HepG2 (cell line): Measurements from ENCODE around the gene C22orf39. TPM values are rescaled to one million over a fixed set of nuclear protein-coding genes. Genes with fewer than 3 reads are reported as not detected.
A peak's percentile ranks its signal among the peaks of the same experiment; 100 is the strongest.

Experiments used
- ATAC-seq: fragments of 200-7000 bp; cut with Tn5 transposase; 3 replicates; pipeline ENCODE4 v1.9.1; 2020; ENCODE audit warnings: mild to moderate bottlenecking, moderate library complexity
- BruUV-seq: library from RNA; stranded (reverse); fragments of 400-500 nt; replicated peaks from 2 replicates; lab custom pipeline; 2021; lab: Mats Ljungman, UMichigan
- CTCF ChIA-PET: fragments of 300-600 bp; formaldehyde crosslinking; extraction: SDS; loops from one replicate; lab custom pipeline; 2021; ENCODE audit warnings: low total read pairs, inconsistent platforms, low intra/inter-chr PET ratio; lab: Yijun Ruan, JAX
- POLR2A ChIA-PET: fragments of 350-600 bp; sonication (Branson Sonifier 250); formaldehyde crosslinking; loops from one replicate; lab custom pipeline; 2020; ENCODE audit warnings: antibody characterized with exemption, inconsistent platforms; lab: Yijun Ruan, JAX
- DNase-seq: peaks from one replicate; pipeline ENCODE4 v3.0.0-alpha.2; 2015; ENCODE audit warnings: low spot score
- FAIRE-seq: peaks from 3 replicates; lab custom pipeline; 2011; peaks lifted over from hg19 to GRCh38; lab: Jason Lieb, UNC
- H2AFZ ChIP-seq: one replicate; pipeline ENCODE4 v1.6.1; 2011; ENCODE audit warnings: low read length, inconsistent platforms
- H3K27ac ChIP-seq: fragments of 300-600 bp; 3 replicates; pipeline ENCODE4 v1.8.0; 2011; ENCODE audit warnings: mixed run types, mild to moderate bottlenecking, mixed read lengths, low read length, inconsistent platforms; ENCODE audit not compliant: insufficient read depth; ENCODE audit errors: extremely low read length
- H3K27me3 ChIP-seq, 2 experiments: fragments of 200-600 bp in 1 of 2; 2 replicates in 1 of 2; 3 replicates in 1 of 2; pipeline versions ENCODE4 v1.6.0 to v1.8.0; 2011; ENCODE audit warnings: low read length in 2 of 2, mild to moderate bottlenecking in 2 of 2, moderate library complexity in 2 of 2, inconsistent platforms in 1 of 2; ENCODE audit not compliant: insufficient read depth in 2 of 2, control insufficient read depth in 1 of 2
- H3K36me3 ChIP-seq, 2 experiments: fragments of 200-600 bp in 1 of 2; replicated peaks in 1 of 2; 2 replicates in 1 of 2; 3 replicates in 1 of 2; pipeline versions ENCODE4 v1.5.1 to v1.8.0; 2011; ENCODE audit warnings: low read length in 2 of 2, inconsistent platforms in 1 of 2; ENCODE audit not compliant: insufficient read depth in 2 of 2, control insufficient read depth in 1 of 2
- H3K4me1 ChIP-seq: 2 replicates; pipeline ENCODE4 v1.5.1; 2012; ENCODE audit warnings: low read length, inconsistent platforms; ENCODE audit not compliant: insufficient read depth
- H3K4me2 ChIP-seq: 2 replicates; pipeline ENCODE4 v1.6.0; 2011; ENCODE audit warnings: low read depth, low read length, inconsistent platforms
- H3K4me3 ChIP-seq, 3 experiments: fragments of 200-600 bp in 1 of 3; sonication (generic), shearing (Covaris generic) in 1 of 3; replicated peaks in 1 of 3; 2 replicates each; pipeline ENCODE4 v1.5.1; 2011 to 2016; ENCODE audit warnings: low read length in 3 of 3, inconsistent platforms in 2 of 3, low read depth in 2 of 3, mild to moderate bottlenecking in 2 of 3, control low read depth in 1 of 3, mixed read lengths in 1 of 3; ENCODE audit not compliant: insufficient read depth in 1 of 3
- H3K79me2 ChIP-seq: one replicate; pipeline ENCODE4 v1.6.1; 2011; ENCODE audit warnings: low read length, inconsistent platforms; ENCODE audit not compliant: insufficient read depth
- H3K9ac ChIP-seq: 2 replicates; pipeline ENCODE4 v1.6.0; 2011; ENCODE audit warnings: mild to moderate bottlenecking, low read depth, low read length, inconsistent platforms; ENCODE audit not compliant: insufficient read depth
- H3K9me3 ChIP-seq: 2 replicates; pipeline ENCODE4 v1.5.1; 2012; ENCODE audit warnings: mild to moderate bottlenecking, low read length
- H4K20me1 ChIP-seq: 2 replicates; pipeline ENCODE4 v1.6.0; 2011; ENCODE audit warnings: inconsistent platforms, mild to moderate bottlenecking, low read length, moderate library complexity; ENCODE audit not compliant: insufficient read depth
- HINFP ChIP-seq: sonication (generic); formaldehyde crosslinking; IDR thresholded peaks from 2 replicates; pipeline ENCODE4 v1.4.0; 2020; ENCODE audit warnings: low read depth, mild to moderate bottlenecking, missing genetic modification reagents
- JDP2 ChIP-seq: sonication (generic); formaldehyde crosslinking; IDR thresholded peaks from 2 replicates; pipeline ENCODE4 v1.8.1; 2022; ENCODE audit warnings: missing genetic modification reagents, borderline replicate concordance
- MAZ ChIP-seq, 2 experiments: sonication (generic) in 1 of 2; formaldehyde crosslinking in 1 of 2; IDR thresholded peaks; 2 replicates each; pipeline versions ENCODE4 v1.5.0 to v1.6.1; 2012 to 2020; ENCODE audit warnings: low read depth in 2 of 2, mild to moderate bottlenecking in 2 of 2, borderline replicate concordance in 1 of 2, improper control_type of control experiment in 1 of 2, low read length in 1 of 2, missing genetic modification reagents in 1 of 2, moderate library complexity in 1 of 2
- REPIN1 ChIP-seq: sonication (generic); formaldehyde crosslinking; IDR thresholded peaks from 2 replicates; pipeline ENCODE4 v1.8.0; 2022; ENCODE audit warnings: missing genetic modification reagents, low read depth, mild to moderate bottlenecking, borderline replicate concordance
- TRIM22 ChIP-seq: fragments of 450-650 bp; IDR thresholded peaks from 2 replicates; pipeline ENCODE4 v1.6.1; 2017
- TRIM24 ChIP-seq: sonication (generic); formaldehyde crosslinking; IDR thresholded peaks from 2 replicates; pipeline ENCODE4 v1.8.0; 2022; ENCODE audit warnings: mild to moderate bottlenecking, missing genetic modification reagents
- ZIK1 ChIP-seq: sonication (generic); formaldehyde crosslinking; IDR thresholded peaks from 2 replicates; pipeline ENCODE4 v1.5.0; 2020; ENCODE audit warnings: mild to moderate bottlenecking, low read depth, missing genetic modification reagents, borderline replicate concordance
- ZMYM2 ChIP-seq: sonication (generic); formaldehyde crosslinking; IDR thresholded peaks from 2 replicates; pipeline ENCODE4 v1.8.0; 2022; ENCODE audit warnings: mild to moderate bottlenecking, missing genetic modification reagents
- ZNF207 ChIP-seq: fragments of 450-650 bp; IDR thresholded peaks from 2 replicates; pipeline ENCODE4 v1.6.1; 2016; ENCODE audit warnings: antibody characterized with exemption, borderline replicate concordance
- ZNF232 ChIP-seq: sonication (generic); formaldehyde crosslinking; IDR thresholded peaks from 2 replicates; pipeline ENCODE4 v1.4.0; 2020; ENCODE audit warnings: missing genetic modification reagents, borderline replicate concordance
- ZNF251 ChIP-seq: sonication (generic); formaldehyde crosslinking; IDR thresholded peaks from 2 replicates; pipeline ENCODE4 v1.9.0; 2021; ENCODE audit warnings: mild to moderate bottlenecking, missing genetic modification reagents
- ZNF503 ChIP-seq: sonication (generic); formaldehyde crosslinking; IDR thresholded peaks from 2 replicates; pipeline ENCODE4 v1.4.0; 2020; ENCODE audit warnings: missing genetic modification reagents
- ZNF616 ChIP-seq: sonication (generic); formaldehyde crosslinking; IDR thresholded peaks from 2 replicates; pipeline ENCODE4 v1.5.0; 2020; ENCODE audit warnings: low read depth, mild to moderate bottlenecking, missing genetic modification reagents
- ZNF619 ChIP-seq: sonication (generic); formaldehyde crosslinking; IDR thresholded peaks from 2 replicates; pipeline ENCODE4 v1.4.0; 2020; ENCODE audit warnings: mild to moderate bottlenecking, missing genetic modification reagents
- ZNF777 ChIP-seq: sonication (generic); formaldehyde crosslinking; IDR thresholded peaks from 2 replicates; pipeline ENCODE4 v1.4.0; 2020; ENCODE audit warnings: missing genetic modification reagents
- ZNF792 ChIP-seq: IDR thresholded peaks from 2 replicates; pipeline ENCODE4 v1.6.1; 2016
- WGBS: methylation state at CpG from one replicate; pipeline ENCODE4 v1.1.6; 2017; ENCODE audit warnings: low lambda C conversion rate; 5-methylcytosine and 5-hydroxymethylcytosine counted together
- in situ Hi-C: cut with HindIII; loops from 2 replicates; pipeline ENCODE4 v1.10.0; 2017; ENCODE audit warnings: low pct_unique_long_range_greater_than_20kb; ENCODE audit not compliant: extremely low pct_ligation_motif_present
- intact Hi-C: fragments of 100-400 bp; cut with micrococcal nuclease; formaldehyde crosslinking; loops from one replicate; pipeline ENCODE4 v1.10.0; 2022; ENCODE audit not compliant: unreplicated experiment
- polyA plus RNA-seq, 8 experiments: library from polyadenylated mRNA; depleted of rRNA in 3 of 8; stranded (reverse) in 7 of 8; unstranded in 1 of 8; fragments of >200 nt; fragmentation: Illumina TruSeq in 4 of 8; extraction: Trizol in 4 of 8; gene quantifications; 2 replicates each; pipeline versions ENCODE4 v1.2.1 to v1.2.3, GENCODE V29; 2011 to 2016; ENCODE audit warnings: low read depth in 4 of 8, missing spikeins in 1 of 8, mixed read lengths in 1 of 8; ENCODE audit not compliant: insufficient read depth in 1 of 8
- total RNA-seq, 5 experiments: library from RNA; depleted of rRNA; stranded (reverse); fragments of >200 nt; fragmentation: Illumina TruSeq; extraction: Trizol; gene quantifications; 2 replicates each; pipeline ENCODE4 v1.2.3, GENCODE V29; 2016; ENCODE audit warnings: low read depth in 1 of 5
- TF ChIP-seq, protein P1 (sequence below): sonication (generic); formaldehyde crosslinking; IDR thresholded peaks from 2 replicates; pipeline ENCODE4 v1.8.0; 2022; ENCODE audit warnings: missing genetic modification reagents, mild to moderate bottlenecking, borderline replicate concordance

The C22orf39 gene
- total and polyA plus RNA-seq, 2 of the 13 experiments (the other 11 are each of a cell fraction or from before 2014, with no cell fraction given) = 23.4 to 26.4 TPM

DNA sequence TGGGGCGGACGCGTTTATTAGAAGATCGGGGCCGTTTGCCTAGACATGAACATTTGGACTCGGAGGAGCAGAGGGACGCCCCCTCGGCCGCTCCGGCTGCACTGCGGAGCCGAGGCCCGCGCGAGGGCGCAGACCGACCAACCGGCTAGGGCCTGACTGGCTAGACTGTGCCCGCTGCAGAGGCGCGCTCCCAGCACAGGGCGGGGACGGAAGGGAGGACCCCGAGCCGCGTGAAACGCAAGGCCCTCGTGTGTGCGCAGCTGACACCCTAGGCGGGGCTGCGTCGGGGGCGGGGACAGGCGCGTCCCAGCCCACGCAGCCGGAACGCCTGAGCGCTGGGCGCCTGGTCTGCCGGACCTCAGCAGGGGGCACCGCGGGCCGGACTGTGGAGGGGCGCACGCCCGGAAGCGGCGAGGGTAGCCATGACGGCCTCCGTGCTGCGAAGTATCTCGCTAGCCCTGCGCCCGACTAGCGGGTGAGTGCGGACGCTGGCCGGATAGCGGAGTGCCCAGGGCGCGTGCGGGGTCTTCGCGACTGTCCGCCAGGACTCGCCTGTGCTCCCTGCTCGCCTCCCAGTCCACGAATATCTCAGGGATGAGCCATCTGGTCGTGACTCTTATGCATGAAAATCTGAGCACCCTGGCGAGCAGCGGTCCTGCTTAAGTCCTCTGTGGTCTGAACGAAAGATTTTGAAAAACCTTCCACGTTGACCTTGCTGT, 15.2 kb downstream of the C22orf39 start, which contains the start of gene MRPL40:
Gene MRPL40, plus strand, starts transcription at position 413 of the 719 bp plus-strand sequence. Its CDS starts 10 bp downstream, at position 423.
- DNase-seq (peak; percentile 86), FAIRE-seq (peak; percentile 64), ATAC-seq (peak; percentile 92)
- H3K4me1 ChIP-seq = peaks cover 38% of the 10 kb centered on the region
- peaks cover 29% of the 10 kb centered on the region for H4K20me1 ChIP-seq
- BruUV-seq = no TSS peak
- H3K4me2 ChIP-seq = peak within 1 kb of the TSS; percentile 79
- no peaks in the 10 kb centered on the region; a peak in 1 of 5 replicates for H3K27me3 ChIP-seq
- peak within 1 kb of the TSS; percentile 86 to 91 (median 88) for H3K4me3 ChIP-seq
- no peak within 1 kb of the TSS for H2AFZ ChIP-seq
- H3K36me3 ChIP-seq = peaks cover 1 to 25% of the 10 kb centered on the region in 2 experiments; a peak in 4 of 5 replicates
- in situ Hi-C loops = no loop called here
- intact Hi-C loops = loop anchor here (2.0 to 5.0 kb wide), 2 partner anchors 15 to 255 kb away; partner anchors contain the start of genes C22orf39 and SLC25A1
- ChIA-PET CTCF (no interaction called here), POLR2A (interaction anchor here (1.2 to 3.1 kb wide), 4 partner anchors 14 to 288 kb away, joined by 3 to 23 read pairs (median 12); partner anchors contain the start of genes C22orf39, CDC45, CLTCL1 and ESS2)
- H3K9me3 ChIP-seq = no peaks in the 10 kb centered on the region
- peak within 1 kb of the TSS; percentile 97 for H3K27ac ChIP-seq
- WGBS = 0% methylated on average over 8 of the region's 74 CpGs
- peaks cover 47% of the 10 kb centered on the region for H3K79me2 ChIP-seq
- peak within 1 kb of the TSS; percentile 93 for H3K9ac ChIP-seq
- TF ChIP-seq ZNF619 (CRISPR knock-in tag) (peak; percentile 55; the same call in 1 of the 2 replicates), ZNF616 (CRISPR knock-in tag) (peak; percentile 94), ZIK1 (CRISPR knock-in tag) (peak; percentile 97), ZNF777 (CRISPR knock-in tag) (peak; percentile 73), ZNF251 (CRISPR knock-in tag) (no peak), ZNF207 (no peak), TRIM24 (no peak), JDP2 (CRISPR knock-in tag) (peak; percentile 82; the same call in 1 of the 2 replicates), ZNF792 (CRISPR knock-in tag) (peak; percentile 96; the same call in 1 of the 2 replicates), HINFP (CRISPR knock-in tag) (peak; percentile 91), REPIN1 (peak; percentile 99), ZNF503 (CRISPR knock-in tag) (peak; percentile 67; the same call in 1 of the 2 replicates), TRIM22 (no peak), ZNF232 (CRISPR knock-in tag) (peak; percentile 79; the same call in 1 of the 2 replicates), MAZ (IDR thresholded peaks at IDR 0.05; ENCODE audit: borderline replicate concordance, low read depth, low read length) (peak; percentile 90), MAZ (CRISPR knock-in tag; IDR thresholded peaks at IDR 0.05; ENCODE audit: low read depth) (peak; percentile 98), ZMYM2 (CRISPR knock-in tag) (peak; percentile 73; the same call in 1 of the 2 replicates)
- TF ChIP-seq, protein P1, sequence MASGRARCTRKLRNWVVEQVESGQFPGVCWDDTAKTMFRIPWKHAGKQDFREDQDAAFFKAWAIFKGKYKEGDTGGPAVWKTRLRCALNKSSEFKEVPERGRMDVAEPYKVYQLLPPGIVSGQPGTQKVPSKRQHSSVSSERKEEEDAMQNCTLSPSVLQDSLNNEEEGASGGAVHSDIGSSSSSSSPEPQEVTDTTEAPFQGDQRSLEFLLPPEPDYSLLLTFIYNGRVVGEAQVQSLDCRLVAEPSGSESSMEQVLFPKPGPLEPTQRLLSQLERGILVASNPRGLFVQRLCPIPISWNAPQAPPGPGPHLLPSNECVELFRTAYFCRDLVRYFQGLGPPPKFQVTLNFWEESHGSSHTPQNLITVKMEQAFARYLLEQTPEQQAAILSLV (CRISPR knock-in tag) = peak; percentile 82; the same call in 1 of the 2 replicates
